ENCODE data around the gene FAM117A. TPM values are rescaled to one million over a fixed set of nuclear protein-coding genes. Genes with fewer than 3 reads are reported as not detected.

Gene FAM117A
- total RNA-seq, 1 donor from 2014 or later, result 2.7 TPM

- Mint-ChIP-seq H3K27ac (ENCODE audit: unreplicated experiment) (no peak overlapping the region), H3K27me3 (ENCODE audit: unreplicated experiment) (no peaks in the 10 kb centered on the region)
- DNase-seq (ENCODE audit: extremely low spot score, unreplicated experiment), result no peak
Measured at GRCh38 chr17:49699966-49700575, 63.9 kb downstream of the FAM117A start.

GRCh38 chr17:49698005-49698404 is 65.9 kb downstream of the FAM117A start:
- TF ChIP-seq CTCF (IDR thresholded peaks at IDR 0.05), result no peak
- Mint-ChIP-seq H3K36me3 (ENCODE audit: unreplicated experiment) (peaks cover 22% of the 10 kb centered on the region), H3K27me3 (ENCODE audit: unreplicated experiment) (no peaks in the 10 kb centered on the region), H3K27ac (ENCODE audit: unreplicated experiment) (no peak overlapping the region), H3K4me1 (ENCODE audit: unreplicated experiment) (no peaks in the 10 kb centered on the region), H3K9me3 (ENCODE audit: unreplicated experiment) (no peaks in the 10 kb centered on the region), H3K4me3 (ENCODE audit: unreplicated experiment) (no peak overlapping the region)
- no peak for DNase-seq (ENCODE audit: extremely low spot score, unreplicated experiment)

More at GRCh38 chr17:49699966-49700575, 63.9 kb downstream of the FAM117A start:
- Mint-ChIP-seq H3K9me3 (ENCODE audit: unreplicated experiment) (no peaks in the 10 kb centered on the region), H3K4me3 (ENCODE audit: unreplicated experiment) (no peak overlapping the region), H3K4me1 (ENCODE audit: unreplicated experiment) (no peaks in the 10 kb centered on the region), H3K36me3 (ENCODE audit: unreplicated experiment) (peaks cover 28% of the 10 kb centered on the region)
- TF ChIP-seq CTCF (IDR thresholded peaks at IDR 0.05), result no peak

GRCh38 chr17:49696233-49696761 is 67.6 kb downstream of the FAM117A start:
- peaks cover 16% of the 10 kb centered on the region for H3K36me3 Mint-ChIP-seq (ENCODE audit: unreplicated experiment)
- no peaks in the 10 kb centered on the region for H3K9me3 Mint-ChIP-seq (ENCODE audit: unreplicated experiment)
- no peaks in the 10 kb centered on the region for H3K27me3 Mint-ChIP-seq (ENCODE audit: unreplicated experiment)
- H3K4me1 Mint-ChIP-seq (ENCODE audit: unreplicated experiment), result no peaks in the 10 kb centered on the region
- H3K27ac Mint-ChIP-seq (ENCODE audit: unreplicated experiment), result no peak overlapping the region
- H3K4me3 Mint-ChIP-seq (ENCODE audit: unreplicated experiment), result no peak overlapping the region
- no peak for DNase-seq (ENCODE audit: extremely low spot score, unreplicated experiment)
- no peak for TF ChIP-seq CTCF (IDR thresholded peaks at IDR 0.05)

GRCh38 chr17:49695698-49696232 is 68.2 kb downstream of the FAM117A start:
- H3K27ac Mint-ChIP-seq (ENCODE audit: unreplicated experiment), result no peak overlapping the region
- peaks cover 11% of the 10 kb centered on the region for H3K36me3 Mint-ChIP-seq (ENCODE audit: unreplicated experiment)
- H3K27me3 Mint-ChIP-seq (ENCODE audit: unreplicated experiment), result no peaks in the 10 kb centered on the region
- no peak for DNase-seq (ENCODE audit: extremely low spot score, unreplicated experiment)
- no peak for TF ChIP-seq CTCF (IDR thresholded peaks at IDR 0.05)
- H3K4me3 Mint-ChIP-seq (ENCODE audit: unreplicated experiment), result no peak overlapping the region
- H3K9me3 Mint-ChIP-seq (ENCODE audit: unreplicated experiment), result no peaks in the 10 kb centered on the region
- peaks cover 3% of the 10 kb centered on the region for H3K4me1 Mint-ChIP-seq (ENCODE audit: unreplicated experiment)

GRCh38 chr17:49694847-49695697 is 68.9 kb downstream of the FAM117A start:
- Mint-ChIP-seq H3K4me1 (ENCODE audit: unreplicated experiment) (peaks cover 3% of the 10 kb centered on the region), H3K4me3 (ENCODE audit: unreplicated experiment) (no peak overlapping the region), H3K27ac (ENCODE audit: unreplicated experiment) (no peak overlapping the region), H3K9me3 (ENCODE audit: unreplicated experiment) (no peaks in the 10 kb centered on the region), H3K27me3 (ENCODE audit: unreplicated experiment) (no peaks in the 10 kb centered on the region), H3K36me3 (ENCODE audit: unreplicated experiment) (peaks cover 4% of the 10 kb centered on the region)
- TF ChIP-seq CTCF (IDR thresholded peaks at IDR 0.05), result peak; percentile 97
- no peak for DNase-seq (ENCODE audit: extremely low spot score, unreplicated experiment)

Measured in osteocyte (in vitro differentiated cells).